NCI-H2196 (cell line): ENCODE results near the gene SENP7.

Source experiments
- DNase-seq: peaks from one replicate; lab custom pipeline; 2025; ENCODE audit not compliant: unreplicated experiment; lab: John Stamatoyannopoulos, UW

The SENP7 gene

GRCh38 chr3:101278727-101279126, 234.3 kb downstream of the SENP7 start:
- DNase-seq: no peak
